RWPE2 (cell line): Measurements from ENCODE around the gene RASGRP2.
A peak's percentile ranks its signal among the peaks of the same experiment; 100 is the strongest.

Source experiments
- ATAC-seq: fragments of 200-7000 bp; cut with Tn5 transposase; 3 replicates; pipeline ENCODE4 v1.9.1; 2021; ENCODE audit warnings: low read depth
- DNase-seq: peaks from one replicate; pipeline ENCODE4 v3.0.0-alpha.2; 2020; ENCODE audit warnings: low spot score
- H3K27ac ChIP-seq: fragments of 450-650 bp; 2 replicates; pipeline ENCODE4 v1.5.1; 2017; ENCODE audit warnings: mild to moderate bottlenecking; ENCODE audit not compliant: poor library complexity, severe bottlenecking
- H3K27me3 ChIP-seq: fragments of 250-450 bp; sonication (Bioruptor Pico); 2 replicates; pipeline ENCODE4 v1.5.1; 2021; ENCODE audit warnings: mild to moderate bottlenecking, moderate library complexity; ENCODE audit not compliant: insufficient read depth, poor library complexity, severe bottlenecking
- H3K36me3 ChIP-seq: fragments of 250-450 bp; sonication (Bioruptor Pico); 2 replicates; pipeline ENCODE4 v1.5.1; 2020; ENCODE audit warnings: low read depth, mild to moderate bottlenecking, moderate library complexity
- H3K4me1 ChIP-seq: fragments of 250-450 bp; sonication (Bioruptor Pico); 2 replicates; pipeline ENCODE4 v1.5.1; 2021; ENCODE audit warnings: mild to moderate bottlenecking, moderate library complexity; ENCODE audit not compliant: insufficient read depth, poor library complexity, severe bottlenecking
- H3K4me3 ChIP-seq: fragments of 250-450 bp; sonication (Bioruptor Pico); 2 replicates; pipeline ENCODE4 v1.5.1; 2021; ENCODE audit warnings: mild to moderate bottlenecking, moderate library complexity; ENCODE audit not compliant: severe bottlenecking
- H3K9me3 ChIP-seq: fragments of 250-450 bp; sonication (Bioruptor Pico); 2 replicates; pipeline ENCODE4 v1.5.1; 2021; ENCODE audit warnings: mild to moderate bottlenecking, moderate library complexity; ENCODE audit not compliant: severe bottlenecking
- CTCF ChIP-seq: fragments of 450-650 bp; IDR thresholded peaks from one replicate; pipeline ENCODE4 v1.5.1; 2017; ENCODE audit warnings: mild to moderate bottlenecking, moderate library complexity; ENCODE audit not compliant: poor library complexity, severe bottlenecking

RASGRP2 gene

DNA sequence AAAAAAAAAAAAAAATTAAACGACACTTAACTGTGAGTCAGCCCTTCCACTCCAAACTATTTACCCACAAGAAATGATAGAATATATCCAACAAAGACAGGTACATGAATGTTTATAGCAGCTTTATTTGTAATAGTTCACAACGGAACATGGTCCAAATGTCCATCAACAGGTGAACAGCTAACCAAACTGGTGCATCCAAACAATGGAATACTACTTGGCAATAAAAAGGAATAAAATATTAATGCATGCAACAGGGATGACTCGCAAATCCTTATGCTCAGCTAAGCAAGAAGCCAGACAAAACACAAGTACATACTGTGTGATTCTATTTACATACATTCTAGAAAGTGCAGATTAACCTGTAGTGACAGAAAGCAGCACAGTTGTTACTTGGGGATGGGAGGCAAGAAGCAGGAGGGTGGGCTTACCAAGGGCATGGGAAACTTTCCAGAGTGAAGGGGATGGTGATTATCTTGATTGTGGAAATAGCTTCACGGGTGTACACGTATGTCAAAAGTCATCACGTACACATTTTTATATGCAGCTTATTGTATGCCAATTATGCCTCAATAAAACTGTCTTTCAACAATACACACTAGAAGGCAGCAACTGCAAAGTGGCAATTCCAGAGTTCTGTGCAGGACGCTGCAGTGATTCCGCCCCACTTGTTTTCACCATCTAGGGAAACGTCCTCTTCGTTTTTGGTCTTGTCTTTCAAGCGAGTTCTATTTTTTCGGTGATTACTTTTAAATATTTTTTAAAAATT is 41.1 kb upstream of the RASGRP2 start:
- H3K27me3 ChIP-seq: no peaks in the 10 kb centered on the region
- DNase-seq (no peak), ATAC-seq (no peak)
- no peak overlapping the region for H3K4me3 ChIP-seq
- H3K27ac ChIP-seq: no peak overlapping the region
- no peaks in the 10 kb centered on the region for H3K36me3 ChIP-seq
- H3K4me1 ChIP-seq: no peaks in the 10 kb centered on the region
- H3K9me3 ChIP-seq: no peaks in the 10 kb centered on the region
- no peak for TF ChIP-seq CTCF

DNA sequence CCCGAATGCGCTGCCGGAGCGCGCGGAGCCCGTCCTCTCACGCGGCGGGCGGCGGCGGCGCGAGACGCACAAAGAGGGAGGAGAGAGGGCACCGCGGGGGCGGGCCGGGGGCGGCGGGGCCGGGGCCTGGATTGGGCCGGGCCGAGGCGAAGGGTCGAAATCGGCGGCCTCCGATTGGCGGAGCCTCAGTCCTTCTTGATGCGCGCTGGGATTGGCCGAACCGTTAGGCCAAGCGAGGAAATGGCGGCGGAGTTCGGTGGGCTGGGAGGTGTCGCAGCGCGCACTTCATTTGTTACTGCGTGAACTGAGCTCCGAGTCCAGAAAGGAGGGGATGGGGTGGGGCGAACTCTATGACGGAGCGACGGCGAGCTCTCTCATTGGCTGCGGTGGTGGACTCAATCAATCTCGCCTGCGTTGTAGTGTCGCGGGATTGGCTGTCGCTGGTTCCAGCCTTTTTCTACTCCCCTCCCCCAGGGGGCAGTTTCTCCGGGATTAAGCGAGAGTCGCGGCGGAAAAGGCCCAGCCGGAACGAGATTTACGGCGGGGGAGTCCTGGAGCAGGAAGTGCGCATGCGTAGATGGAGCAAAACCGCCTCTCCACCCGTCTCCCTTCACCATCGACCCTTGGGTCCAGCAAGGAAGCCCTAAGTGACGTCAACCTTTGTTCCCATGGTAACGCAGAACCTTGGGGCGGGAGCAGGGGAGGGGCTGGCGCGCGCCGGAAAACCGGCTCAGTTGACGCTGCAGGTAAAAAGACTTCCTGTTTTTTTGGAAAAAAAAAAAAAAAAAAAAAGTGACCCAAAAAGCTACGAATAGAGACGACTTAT is 34.7 kb upstream of the RASGRP2 start, which contains the start of gene SF1:
Gene SF1, minus strand, starts transcription at position 70 of the 826 bp plus-strand sequence. CDS start 150 bp downstream, outside the sequence.
- Histone ChIP-seq H3K4me3 (peak within 1 kb of the TSS; percentile 77), H3K27ac (peak within 1 kb of the TSS; percentile 97), H3K36me3 (peaks cover 39% of the 10 kb centered on the region), H3K27me3 (no peaks in the 10 kb centered on the region), H3K4me1 (peaks cover 14% of the 10 kb centered on the region), H3K9me3 (no peaks in the 10 kb centered on the region)
- peak; percentile 95 for ATAC-seq
- no peak for TF ChIP-seq CTCF
- peak; percentile 99 for DNase-seq

- Histone ChIP-seq H3K9me3 (no peaks in the 10 kb centered on the region), H3K27ac (peak overlapping the region; percentile 97), H3K4me3 (peak overlapping the region; percentile 77), H3K27me3 (no peaks in the 10 kb centered on the region), H3K4me1 (peaks cover 14% of the 10 kb centered on the region), H3K36me3 (peaks cover 44% of the 10 kb centered on the region)
- no peak for ATAC-seq
- DNase-seq: no peak
- no peak for TF ChIP-seq CTCF
Measured at GRCh38 chr11:64778223-64778472, 34.2 kb upstream of the RASGRP2 start.

- peak overlapping the region; percentile 97 for H3K27ac ChIP-seq
- TF ChIP-seq CTCF: no peak
- DNase-seq: peak; percentile 73
- no peaks in the 10 kb centered on the region for H3K27me3 ChIP-seq
- H3K4me3 ChIP-seq: peak overlapping the region; percentile 77
- H3K36me3 ChIP-seq: peaks cover 49% of the 10 kb centered on the region
- ATAC-seq: 0 out of 3 replicates have a peak, but pooled peaks have one; percentile 0
- H3K4me1 ChIP-seq: peaks cover 14% of the 10 kb centered on the region
- no peaks in the 10 kb centered on the region for H3K9me3 ChIP-seq
Measured at GRCh38 chr11:64777449-64778222, 33.7 kb upstream of the RASGRP2 start.
